Testis (tissue), 2 donors: Measurements from ENCODE around the gene MAP3K4.

Source experiments
- POLR2A ChIP-seq: fragments of 450-650 bp; IDR thresholded peaks from one replicate; pipeline ENCODE4 v1.6.1; 2017; ENCODE audit warnings: antibody characterized with exemption, mild to moderate bottlenecking, moderate library complexity
- TF ChIP-seq, protein P1 (sequence below), 3 experiments: fragments of 450-650 bp in 2 of 3; fragments of 200-600 bp in 1 of 3; sonication (generic) in 1 of 3; IDR thresholded peaks; one replicate each; pipeline ENCODE4 v1.5.1; 2016 to 2019; ENCODE audit warnings: antibody characterized with exemption in 3 of 3, mild to moderate bottlenecking in 2 of 3, moderate library complexity in 1 of 3

DNA sequence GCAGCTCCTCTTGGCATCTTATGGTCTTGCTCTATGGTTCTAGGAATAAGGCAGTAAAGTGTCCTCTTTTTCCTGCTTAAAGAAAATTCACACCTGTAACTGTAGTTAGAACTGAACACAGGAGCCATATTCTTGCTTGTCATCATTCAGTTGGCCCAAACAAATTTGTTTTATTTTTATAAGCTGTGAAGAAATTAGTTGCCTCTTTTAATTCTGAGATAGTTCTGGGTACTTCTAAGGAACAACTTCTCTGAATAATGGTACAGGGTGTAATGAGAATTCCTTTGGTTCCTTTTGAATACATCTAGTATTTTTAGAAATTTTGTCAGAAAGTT lies 1.4 kb downstream of the MAP3K4 start:
- TF ChIP-seq POLR2A, result no peak
- TF ChIP-seq, protein P1, sequence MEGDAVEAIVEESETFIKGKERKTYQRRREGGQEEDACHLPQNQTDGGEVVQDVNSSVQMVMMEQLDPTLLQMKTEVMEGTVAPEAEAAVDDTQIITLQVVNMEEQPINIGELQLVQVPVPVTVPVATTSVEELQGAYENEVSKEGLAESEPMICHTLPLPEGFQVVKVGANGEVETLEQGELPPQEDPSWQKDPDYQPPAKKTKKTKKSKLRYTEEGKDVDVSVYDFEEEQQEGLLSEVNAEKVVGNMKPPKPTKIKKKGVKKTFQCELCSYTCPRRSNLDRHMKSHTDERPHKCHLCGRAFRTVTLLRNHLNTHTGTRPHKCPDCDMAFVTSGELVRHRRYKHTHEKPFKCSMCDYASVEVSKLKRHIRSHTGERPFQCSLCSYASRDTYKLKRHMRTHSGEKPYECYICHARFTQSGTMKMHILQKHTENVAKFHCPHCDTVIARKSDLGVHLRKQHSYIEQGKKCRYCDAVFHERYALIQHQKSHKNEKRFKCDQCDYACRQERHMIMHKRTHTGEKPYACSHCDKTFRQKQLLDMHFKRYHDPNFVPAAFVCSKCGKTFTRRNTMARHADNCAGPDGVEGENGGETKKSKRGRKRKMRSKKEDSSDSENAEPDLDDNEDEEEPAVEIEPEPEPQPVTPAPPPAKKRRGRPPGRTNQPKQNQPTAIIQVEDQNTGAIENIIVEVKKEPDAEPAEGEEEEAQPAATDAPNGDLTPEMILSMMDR (IDR thresholded peaks at IDR 0.05), result no peak
